PC-9 (cell line): ENCODE measurements around the gene CHCHD4. TPM values are rescaled to one million over a fixed set of nuclear protein-coding genes. Genes with fewer than 3 reads are reported as not detected.
"Not testable (repeated sequence)": the region's sequence is repeated elsewhere in the genome, so short reads cannot be mapped to it uniquely, and the experiment has no call there.

Experiments used
- BruUV-seq: library from RNA; stranded (reverse); fragments of 400-500 nt; replicated peaks from 2 replicates; lab custom pipeline; 2021; lab: Mats Ljungman, UMichigan
- CTCF ChIA-PET: fragments of 300-600 bp; sonication (Branson Sonifier 250); formaldehyde crosslinking; loops from one replicate; lab custom pipeline; 2022; ENCODE audit warnings: antibody characterized with exemption; lab: Charles Lee
- POLR2A ChIA-PET: fragments of 300-600 bp; sonication (Branson Sonifier 250); formaldehyde crosslinking; loops from one replicate; lab custom pipeline; 2022; ENCODE audit warnings: antibody characterized with exemption; ENCODE audit not compliant: unreplicated experiment; lab: Charles Lee
- DNase-seq, 2 experiments: peaks; one replicate each; pipeline versions ENCODE4 v3.0.0 to v3.0.0-alpha.2; 2015 to 2022; ENCODE audit warnings: mixed read lengths in 1 of 2
- H2AFZ ChIP-seq: fragments of 200-600 bp; sonication (generic); 2 replicates; pipeline ENCODE4 v1.8.1; 2017; ENCODE audit warnings: antibody characterized with exemption
- H3F3A ChIP-seq: fragments of 200-600 bp; sonication (generic); 2 replicates; pipeline ENCODE4 v1.8.1; 2017; ENCODE audit warnings: antibody characterized with exemption, mild to moderate bottlenecking, low read depth; ENCODE audit not compliant: insufficient read depth
- H3K27ac ChIP-seq: fragments of 200-600 bp; sonication (generic); 2 replicates; pipeline ENCODE4 v1.6.1; 2016; ENCODE audit warnings: mixed run types
- H3K27me3 ChIP-seq: fragments of 200-600 bp; sonication (generic); 2 replicates; pipeline ENCODE4 v1.6.1; 2016; ENCODE audit warnings: low read depth, mixed run types; ENCODE audit not compliant: insufficient read depth
- H3K36me3 ChIP-seq: fragments of 200-600 bp; sonication (generic); 2 replicates; pipeline ENCODE4 v1.6.1; 2016; ENCODE audit warnings: low read depth, mixed run types
- H3K4me1 ChIP-seq: fragments of 200-600 bp; sonication (generic); replicated peaks from 2 replicates; pipeline ENCODE4 v1.6.1; 2016; ENCODE audit warnings: mixed run types; ENCODE audit not compliant: insufficient read depth
- H3K4me2 ChIP-seq: fragments of 200-600 bp; sonication (generic); 2 replicates; pipeline ENCODE4 v1.6.1; 2017; ENCODE audit warnings: mixed run types
- H3K4me3 ChIP-seq: fragments of 200-600 bp; sonication (generic); 2 replicates; pipeline ENCODE4 v1.6.1; 2016; ENCODE audit warnings: mixed run types
- H3K79me2 ChIP-seq: fragments of 200-600 bp; sonication (generic); 2 replicates; pipeline ENCODE4 v1.6.1; 2017; ENCODE audit warnings: low read depth, mixed run types
- H3K9me2 ChIP-seq: fragments of 200-600 bp; sonication (generic); 2 replicates; pipeline ENCODE4 v1.8.1; 2017; ENCODE audit warnings: mild to moderate bottlenecking; ENCODE audit not compliant: insufficient read depth
- H3K9me3 ChIP-seq: fragments of 200-600 bp; sonication (generic); 2 replicates; pipeline ENCODE4 v1.8.1; 2016; ENCODE audit warnings: low read depth; ENCODE audit not compliant: insufficient read depth
- H4K20me1 ChIP-seq: fragments of 200-600 bp; sonication (generic); 2 replicates; pipeline ENCODE4 v1.8.1; 2017; ENCODE audit not compliant: insufficient read depth
- CTCF ChIP-seq: fragments of 200-600 bp; sonication (generic); conservative IDR thresholded peaks from 2 replicates; pipeline ENCODE4 v1.6.1; 2017; ENCODE audit warnings: mixed run types, antibody characterized with exemption, mild to moderate bottlenecking, moderate library complexity
- EZH2 ChIP-seq: fragments of 200-600 bp; sonication (generic); IDR thresholded peaks from 2 replicates; pipeline ENCODE4 v1.8.0; 2017; ENCODE audit warnings: antibody characterized with exemption, low read depth
- intact Hi-C: fragments of 100-400 bp; cut with micrococcal nuclease; formaldehyde crosslinking; loops from one replicate; pipeline ENCODE4 v1.10.0; 2022; ENCODE audit not compliant: unreplicated experiment
- total RNA-seq: library from RNA; stranded (reverse); gene quantifications from 2 replicates; pipeline ENCODE4 v1.2.3, GENCODE V29; 2021

Gene CHCHD4
- total RNA-seq, 1 experiment from 2014 or later: 17.6 TPM

- Histone ChIP-seq H3K27me3 (no peaks in the 10 kb centered on the region), H3K4me1 (no peaks in the 10 kb centered on the region), H3K79me2 (no peaks in the 10 kb centered on the region), H4K20me1 (no peaks in the 10 kb centered on the region), H3K4me3 (no peak overlapping the region), H3K27ac (no peak overlapping the region), H3K36me3 (no peaks in the 10 kb centered on the region), H3F3A (no peaks in the 10 kb centered on the region), H3K9me2 (no peaks in the 10 kb centered on the region), H2AFZ (no peak overlapping the region), H3K9me3 (no peaks in the 10 kb centered on the region), H3K4me2 (no peak overlapping the region)
- CTCF ChIA-PET: no interaction called here
- BruUV-seq: no TSS peak
- POLR2A ChIA-PET: no interaction called here
- intact Hi-C loops: no loop called here
- no peak for DNase-seq
- TF ChIP-seq EZH2: no peak
- TF ChIP-seq CTCF: no peak
Measured at GRCh38 chr3:14077310-14077709, 47.4 kb downstream of the CHCHD4 start.

- BruUV-seq, H3K27ac ChIP-seq, H2AFZ ChIP-seq, DNase-seq, intact Hi-C loops, CTCF ChIA-PET, H4K20me1 ChIP-seq, H3K36me3 ChIP-seq, H3F3A ChIP-seq, H3K4me2 ChIP-seq, POLR2A ChIA-PET, H3K79me2 ChIP-seq, H3K9me2 ChIP-seq, H3K4me1 ChIP-seq, H3K4me3 ChIP-seq, H3K9me3 ChIP-seq, H3K27me3 ChIP-seq: not testable (repeated sequence)
Measured at GRCh38 chr3:14075233-14075632, 49.4 kb downstream of the CHCHD4 start.

GRCh38 chr3:14064910-14065309, 59.8 kb downstream of the CHCHD4 start:
- Histone ChIP-seq H3K27ac (no peak overlapping the region), H4K20me1 (no peaks in the 10 kb centered on the region), H3K4me2 (no peak overlapping the region), H3K4me3 (no peak overlapping the region), H3K9me2 (no peaks in the 10 kb centered on the region), H3K9me3 (no peaks in the 10 kb centered on the region), H3K27me3 (no peaks in the 10 kb centered on the region), H2AFZ (no peak overlapping the region), H3F3A (no peaks in the 10 kb centered on the region), H3K79me2 (no peaks in the 10 kb centered on the region), H3K36me3 (no peaks in the 10 kb centered on the region), H3K4me1 (no peaks in the 10 kb centered on the region)
- BruUV-seq: no TSS peak
- POLR2A ChIA-PET: no interaction called here
- CTCF ChIA-PET: no interaction called here
- intact Hi-C loops: no loop called here
- no peak for TF ChIP-seq EZH2
- TF ChIP-seq CTCF: no peak
- DNase-seq: no peak

GRCh38 chr3:14063152-14063551, 61.5 kb downstream of the CHCHD4 start:
- CTCF ChIA-PET: no interaction called here
- H3K9me3 ChIP-seq: no peaks in the 10 kb centered on the region
- TF ChIP-seq CTCF: no peak
- no peak for TF ChIP-seq EZH2
- no TSS peak for BruUV-seq
- no peaks in the 10 kb centered on the region for H4K20me1 ChIP-seq
- H3K4me3 ChIP-seq: no peak overlapping the region
- no peak overlapping the region for H2AFZ ChIP-seq
- H3K27ac ChIP-seq: no peak overlapping the region
- no peak overlapping the region for H3K4me2 ChIP-seq
- POLR2A ChIA-PET: no interaction called here
- H3K79me2 ChIP-seq: no peaks in the 10 kb centered on the region
- no peaks in the 10 kb centered on the region for H3K9me2 ChIP-seq
- intact Hi-C loops: no loop called here
- H3K27me3 ChIP-seq: no peaks in the 10 kb centered on the region
- no peaks in the 10 kb centered on the region for H3F3A ChIP-seq
- H3K4me1 ChIP-seq: no peaks in the 10 kb centered on the region
- no peaks in the 10 kb centered on the region for H3K36me3 ChIP-seq
- DNase-seq: no peak
